HG02973 (cell line): ENCODE data around the gene MAMLD1.

Source experiments
- ATAC-seq: cut with Tn5 transposase; IDR thresholded peaks from one replicate; pipeline ENCODE4 v1.9.1; 2021; ENCODE audit warnings: moderate library complexity; ENCODE audit not compliant: unreplicated experiment

The MAMLD1 gene

DNA sequence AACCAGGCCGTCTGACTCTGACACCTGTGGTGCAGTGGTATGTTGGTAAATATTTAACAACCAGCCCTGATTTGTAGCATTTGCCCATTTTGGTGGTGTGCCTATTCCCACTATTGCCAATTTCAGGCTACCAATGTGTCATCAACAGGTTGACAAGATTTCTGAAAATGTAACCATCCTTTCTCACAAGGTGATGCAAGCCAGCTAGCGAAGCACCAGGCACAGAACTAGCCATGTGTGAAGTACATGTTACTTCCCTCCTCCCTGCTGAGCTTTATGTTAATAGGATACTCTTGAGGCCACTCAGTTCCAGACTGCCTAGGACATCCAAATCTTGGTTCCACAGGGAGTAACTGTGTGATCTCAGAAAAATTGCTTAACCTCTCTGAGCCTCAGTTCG, 7.2 kb upstream of the MAMLD1 start:
- ATAC-seq = no peak

- ATAC-seq = no peak
Observed at GRCh38 chrX:150357790-150358189, 5.3 kb upstream of the MAMLD1 start.

DNA sequence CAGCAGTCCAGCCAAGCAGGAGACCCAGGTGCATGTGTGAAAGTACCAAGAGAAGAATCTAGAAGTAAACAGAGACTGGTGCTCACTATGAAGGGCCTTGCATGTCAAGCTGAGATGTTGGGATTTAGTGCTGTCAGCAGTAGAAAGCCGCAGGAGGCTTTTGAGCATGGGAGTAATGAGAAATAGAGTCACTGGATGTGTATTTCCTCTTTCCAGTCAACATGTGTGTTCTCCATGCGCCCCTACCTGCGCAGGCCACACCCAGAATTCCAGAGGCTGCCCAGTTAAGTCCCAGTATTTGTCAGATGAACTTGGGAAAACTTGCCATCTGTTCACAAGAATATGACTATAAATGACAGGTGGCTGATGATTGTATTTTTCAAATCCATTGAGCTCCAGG, 4.5 kb upstream of the MAMLD1 start:
- ATAC-seq = no peak

DNA sequence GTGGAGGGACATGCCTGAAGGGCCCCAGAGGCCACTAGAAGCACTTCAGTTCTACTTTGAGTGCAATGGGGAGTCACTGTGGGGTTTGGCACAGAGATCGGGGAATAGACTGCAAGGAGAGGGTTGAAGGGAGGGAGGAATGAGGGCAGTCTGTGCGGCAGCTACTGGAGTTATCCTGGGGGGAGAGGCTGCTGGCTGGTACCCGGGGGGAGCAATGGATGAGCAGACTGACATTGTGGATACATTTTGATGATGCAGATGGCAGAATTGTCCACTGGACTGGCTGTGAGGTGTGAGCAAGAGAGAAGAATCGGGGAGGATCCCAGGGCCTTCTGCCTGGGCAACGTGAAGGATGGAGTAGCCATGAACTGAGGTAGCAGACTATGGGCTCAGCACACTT, 2.8 kb upstream of the MAMLD1 start:
- no peak for ATAC-seq

- ATAC-seq = no peak
Observed at GRCh38 chrX:150361070-150361776, 1.9 kb upstream of the MAMLD1 start.

DNA sequence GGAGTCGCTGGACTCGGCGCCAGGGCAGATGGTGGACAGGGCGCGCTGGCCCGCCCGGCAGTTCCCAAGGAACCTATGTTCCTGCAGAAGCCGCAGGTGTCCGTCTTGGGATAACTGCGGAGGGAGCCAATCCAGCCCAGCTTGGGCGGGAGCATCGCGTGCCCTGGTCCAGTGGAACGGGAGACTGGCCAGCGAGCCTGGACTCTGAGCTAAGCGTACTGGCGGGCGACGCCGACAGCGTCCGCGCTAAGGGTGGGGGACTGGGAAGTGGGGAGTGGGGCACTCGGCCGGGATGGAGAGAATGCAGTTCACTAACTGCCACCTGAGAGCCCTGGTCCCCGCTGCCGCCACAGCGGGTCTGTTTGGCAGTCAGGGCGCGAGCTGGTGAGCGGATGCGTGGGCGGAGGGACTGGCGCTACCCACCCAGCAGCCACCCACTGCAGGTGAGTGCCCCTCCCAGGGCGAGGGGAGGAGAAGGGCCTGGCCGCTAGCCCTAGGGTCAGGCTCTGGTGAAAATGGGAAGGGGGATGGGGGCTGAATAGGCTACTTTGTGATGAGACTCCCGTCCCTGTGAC, 1.3 kb upstream of the MAMLD1 start:
- ATAC-seq = no peak

GRCh38 chrX:150363561-150364346, 637 bp downstream of the MAMLD1 start:
- no peak for ATAC-seq

GRCh38 chrX:150364347-150365050, 1.4 kb downstream of the MAMLD1 start:
- no peak for ATAC-seq

- ATAC-seq = no peak
Observed at GRCh38 chrX:150365051-150365989, 2.2 kb downstream of the MAMLD1 start.

- ATAC-seq = no peak
Observed at GRCh38 chrX:150365990-150366911, 3.1 kb downstream of the MAMLD1 start.

- ATAC-seq = no peak
Observed at GRCh38 chrX:150366951-150367545, 3.9 kb downstream of the MAMLD1 start.

DNA sequence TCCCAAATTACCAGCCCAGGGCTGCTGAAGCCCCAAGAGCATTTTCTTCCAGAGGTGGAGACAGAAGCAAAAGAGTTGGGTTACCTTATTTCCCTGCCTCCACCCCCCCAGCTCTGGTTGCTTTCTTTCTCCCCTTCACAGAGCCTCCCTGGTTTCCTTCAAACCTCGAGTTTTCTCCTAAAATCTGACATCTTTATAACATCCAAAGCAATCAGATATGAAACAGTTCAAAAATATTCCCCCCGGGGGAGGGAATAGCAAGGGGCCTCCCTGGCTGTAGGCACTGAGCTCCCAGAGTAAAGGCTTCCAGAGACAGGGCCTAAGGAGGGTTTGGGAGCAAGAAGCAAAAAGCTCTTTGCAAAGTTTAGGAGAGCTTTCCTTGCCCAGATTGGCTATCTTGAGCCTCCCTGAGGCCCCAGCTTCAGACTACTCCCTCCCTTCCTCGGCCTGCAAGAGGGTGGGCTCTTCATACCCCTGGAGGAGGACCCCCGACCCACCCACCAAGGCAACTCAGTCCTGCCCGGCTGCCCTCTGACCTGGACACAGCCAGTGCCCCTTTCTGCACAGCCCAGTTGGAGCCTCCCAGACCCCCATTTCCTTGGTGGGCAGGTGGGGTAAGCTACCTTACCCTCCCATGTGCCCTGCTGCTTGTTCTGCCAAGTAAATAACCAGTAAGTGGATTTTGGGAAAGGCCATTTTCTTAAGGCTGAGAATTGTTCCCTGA, 7.6 kb downstream of the MAMLD1 start:
- no peak for ATAC-seq

GRCh38 chrX:150371877-150372276, 8.8 kb downstream of the MAMLD1 start:
- no peak for ATAC-seq

- no peak for ATAC-seq
Observed at GRCh38 chrX:150372280-150372679, 9.2 kb downstream of the MAMLD1 start.

GRCh38 chrX:150372756-150373155, 9.6 kb downstream of the MAMLD1 start:
- no peak for ATAC-seq

- no peak for ATAC-seq
Observed at GRCh38 chrX:150375243-150375770, 12.2 kb downstream of the MAMLD1 start.

DNA sequence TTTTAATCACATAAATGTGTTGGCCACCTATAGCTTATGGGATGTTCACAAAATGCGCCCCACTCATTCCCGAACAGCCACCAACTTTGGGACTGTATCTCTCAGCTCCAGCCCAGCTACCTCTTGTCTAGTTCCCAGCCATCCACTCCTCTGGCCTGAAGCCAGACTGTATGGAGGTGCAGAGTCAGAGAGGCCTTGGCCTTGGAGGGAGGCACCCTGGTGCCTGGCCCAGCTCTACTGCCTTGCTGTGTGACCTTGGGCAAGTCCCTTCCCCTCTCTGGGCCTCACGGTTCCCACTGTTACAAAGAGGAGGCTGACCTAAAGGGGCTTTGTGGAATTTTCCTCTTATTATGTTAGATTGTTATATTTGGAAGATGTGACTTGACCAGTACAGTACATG, 13.9 kb downstream of the MAMLD1 start:
- no peak for ATAC-seq

- no peak for ATAC-seq
Observed at GRCh38 chrX:150405006-150405405, 41.9 kb downstream of the MAMLD1 start.
